ENCODE measurements around the gene NEK1. TPM values are rescaled to one million over a fixed set of nuclear protein-coding genes. Genes with fewer than 3 reads are reported as not detected.

The NEK1 gene
- total RNA-seq, 4 donors from 2014 or later, result 18.8 to 33.8 (median 25.0) TPM

DNA sequence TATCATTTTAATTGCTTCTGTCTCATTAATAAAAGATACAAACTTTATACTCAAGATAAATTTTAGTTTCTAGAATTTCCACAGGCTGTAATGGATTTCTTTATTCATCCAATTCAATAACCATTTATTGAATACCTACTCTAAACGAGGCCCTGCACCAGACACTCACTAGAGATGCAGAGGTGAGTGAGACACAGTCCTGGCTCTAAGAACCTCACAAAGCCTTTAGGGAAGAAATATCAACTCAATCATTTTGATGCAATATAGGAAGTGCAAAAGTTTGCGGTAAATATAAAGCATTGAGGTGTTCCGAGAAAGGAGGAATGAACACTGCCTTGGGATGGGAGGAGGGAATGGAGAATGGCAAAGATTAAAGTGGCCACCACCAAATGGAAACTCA, 260.0 kb downstream of the NEK1 start:
- Histone ChIP-seq H3K27me3 (no peaks in the 10 kb centered on the region), H3K27ac (no peak overlapping the region), H3K36me3 (no peaks in the 10 kb centered on the region), H3K4me3 (no peak overlapping the region), H3K4me1 (no peaks in the 10 kb centered on the region), H3K9me3 (no peaks in the 10 kb centered on the region)
- intact Hi-C loops (cut with DNase I; ENCODE audit: low total_unique reads), result no loop called here
- no peak for DNase-seq
- TF ChIP-seq, protein P1, sequence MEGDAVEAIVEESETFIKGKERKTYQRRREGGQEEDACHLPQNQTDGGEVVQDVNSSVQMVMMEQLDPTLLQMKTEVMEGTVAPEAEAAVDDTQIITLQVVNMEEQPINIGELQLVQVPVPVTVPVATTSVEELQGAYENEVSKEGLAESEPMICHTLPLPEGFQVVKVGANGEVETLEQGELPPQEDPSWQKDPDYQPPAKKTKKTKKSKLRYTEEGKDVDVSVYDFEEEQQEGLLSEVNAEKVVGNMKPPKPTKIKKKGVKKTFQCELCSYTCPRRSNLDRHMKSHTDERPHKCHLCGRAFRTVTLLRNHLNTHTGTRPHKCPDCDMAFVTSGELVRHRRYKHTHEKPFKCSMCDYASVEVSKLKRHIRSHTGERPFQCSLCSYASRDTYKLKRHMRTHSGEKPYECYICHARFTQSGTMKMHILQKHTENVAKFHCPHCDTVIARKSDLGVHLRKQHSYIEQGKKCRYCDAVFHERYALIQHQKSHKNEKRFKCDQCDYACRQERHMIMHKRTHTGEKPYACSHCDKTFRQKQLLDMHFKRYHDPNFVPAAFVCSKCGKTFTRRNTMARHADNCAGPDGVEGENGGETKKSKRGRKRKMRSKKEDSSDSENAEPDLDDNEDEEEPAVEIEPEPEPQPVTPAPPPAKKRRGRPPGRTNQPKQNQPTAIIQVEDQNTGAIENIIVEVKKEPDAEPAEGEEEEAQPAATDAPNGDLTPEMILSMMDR (IDR thresholded peaks at IDR 0.05), result no peak
- no peak for TF ChIP-seq POLR2A (IDR thresholded peaks at IDR 0.05)

DNA sequence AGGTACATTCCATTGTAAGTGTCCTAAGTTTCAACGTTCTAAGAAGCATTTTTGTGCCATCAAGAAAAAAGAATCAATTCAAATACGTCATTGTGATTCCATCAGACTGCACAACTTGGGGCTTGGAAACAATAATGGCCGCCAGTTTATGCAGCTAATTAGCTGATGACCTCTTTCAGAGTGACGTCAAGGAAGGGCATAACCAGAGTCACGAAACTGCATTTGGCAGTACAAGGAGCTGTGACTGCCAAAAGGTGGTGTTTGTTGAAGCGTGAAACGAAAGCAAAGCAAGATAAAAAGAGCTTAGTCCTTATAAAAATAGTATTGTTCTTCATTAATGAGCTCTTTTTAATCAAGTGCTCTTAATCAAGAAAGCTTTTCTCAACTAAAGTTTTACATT, 260.5 kb downstream of the NEK1 start:
- no peak overlapping the region for H3K27ac ChIP-seq

DNA sequence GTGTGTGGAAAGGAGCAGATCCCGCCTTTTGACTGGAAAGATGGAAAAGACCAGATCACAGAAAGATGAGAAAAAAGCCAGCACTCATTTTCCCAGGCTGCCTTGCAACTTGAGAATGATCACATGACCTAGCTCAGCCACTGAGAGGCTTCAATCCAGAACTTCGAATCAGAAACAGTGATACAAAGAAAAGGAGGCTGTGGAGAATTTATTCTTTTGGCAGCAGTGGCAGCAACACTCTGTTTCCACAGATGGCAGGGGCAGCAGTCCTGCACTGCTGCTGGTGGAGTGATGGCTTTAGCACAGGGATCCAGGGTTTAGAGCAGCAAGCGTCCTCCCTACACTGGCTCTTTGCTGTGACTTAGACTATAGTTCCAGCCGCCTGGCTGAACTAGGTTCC, 263.8 kb downstream of the NEK1 start:
- DNase-seq, result no peak
- intact Hi-C loops (cut with DNase I; ENCODE audit: low total_unique reads), result no loop called here
- Histone ChIP-seq H3K9me3 (no peaks in the 10 kb centered on the region), H3K4me1 (no peaks in the 10 kb centered on the region), H3K36me3 (no peaks in the 10 kb centered on the region), H3K4me3 (no peak overlapping the region), H3K27ac (no peak overlapping the region), H3K27me3 (no peaks in the 10 kb centered on the region)
- TF ChIP-seq POLR2A (IDR thresholded peaks at IDR 0.05), result no peak
- TF ChIP-seq, protein P1 (IDR thresholded peaks at IDR 0.05), result no peak

More for the DNA sequence above, 260.5 kb downstream of the NEK1 start:
- no peaks in the 10 kb centered on the region for H3K4me1 ChIP-seq
- H3K4me3 ChIP-seq, result no peak overlapping the region
- H3K27me3 ChIP-seq, result no peaks in the 10 kb centered on the region
- intact Hi-C loops (cut with DNase I; ENCODE audit: low total_unique reads), result no loop called here
- peak; percentile 16 to 27 for DNase-seq
- no peaks in the 10 kb centered on the region for H3K36me3 ChIP-seq
- H3K9me3 ChIP-seq, result no peaks in the 10 kb centered on the region
- no peak for TF ChIP-seq POLR2A (IDR thresholded peaks at IDR 0.05)
- TF ChIP-seq, protein P1 (IDR thresholded peaks at IDR 0.05), result no peak

DNA sequence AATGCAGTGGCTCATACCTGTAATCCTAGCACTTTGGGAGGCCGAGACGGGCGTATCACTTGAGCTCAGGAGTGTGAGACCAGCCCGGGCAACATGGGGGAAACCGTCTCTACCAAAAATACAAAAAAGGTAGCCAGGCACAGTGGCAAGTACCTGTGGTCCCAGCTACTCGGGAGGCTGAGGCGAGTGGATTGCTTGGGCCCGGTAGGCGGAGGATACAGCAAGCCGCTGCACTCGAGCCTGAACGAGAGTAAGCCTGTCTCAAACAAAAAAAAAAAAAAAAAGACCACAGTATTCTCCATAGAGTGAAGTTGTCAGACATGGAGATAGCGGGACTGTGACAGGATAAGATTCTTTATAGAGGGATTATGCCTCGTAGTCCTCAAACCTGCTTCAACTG, 265.5 kb downstream of the NEK1 start:
- Histone ChIP-seq H3K36me3 (no peaks in the 10 kb centered on the region), H3K27ac (no peak overlapping the region), H3K4me3 (no peak overlapping the region), H3K4me1 (no peaks in the 10 kb centered on the region), H3K27me3 (no peaks in the 10 kb centered on the region), H3K9me3 (no peaks in the 10 kb centered on the region)
- intact Hi-C loops (cut with DNase I; ENCODE audit: low total_unique reads), result no loop called here
- TF ChIP-seq, protein P1 (IDR thresholded peaks at IDR 0.05), result no peak
- TF ChIP-seq POLR2A (IDR thresholded peaks at IDR 0.05), result no peak
- no peak for DNase-seq

DNA sequence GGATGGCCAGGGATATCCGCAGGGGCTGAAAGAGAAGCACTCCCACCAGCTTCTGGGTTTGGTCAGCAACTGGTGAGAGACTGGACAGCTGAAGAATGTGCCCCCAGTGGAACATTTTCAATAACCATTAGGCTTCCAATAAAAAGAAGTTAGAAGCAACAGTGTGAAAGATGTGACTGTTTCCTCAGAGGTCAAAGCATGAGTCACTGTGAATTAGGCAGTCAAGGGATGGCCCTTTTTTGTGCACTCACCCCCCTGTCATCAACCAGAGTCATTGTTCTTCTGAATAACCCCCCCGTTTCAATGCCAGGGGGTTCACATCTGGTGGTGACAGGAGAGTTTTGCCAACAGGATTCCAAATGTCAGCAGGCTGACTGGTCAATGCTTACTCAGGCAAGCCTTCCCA, 267.1 kb downstream of the NEK1 start:
- Histone ChIP-seq H3K36me3 (no peaks in the 10 kb centered on the region), H3K4me3 (no peak overlapping the region), H3K9me3 (no peaks in the 10 kb centered on the region), H3K4me1 (no peaks in the 10 kb centered on the region), H3K27ac (no peak overlapping the region), H3K27me3 (no peaks in the 10 kb centered on the region)
- intact Hi-C loops (cut with DNase I; ENCODE audit: low total_unique reads), result no loop called here
- TF ChIP-seq, protein P1 (IDR thresholded peaks at IDR 0.05), result no peak
- no peak for TF ChIP-seq POLR2A (IDR thresholded peaks at IDR 0.05)
- no peak for DNase-seq

Other genes with a start within 250 kb of the NEK1 start
- 10 to 100 TPM; 12.4 to 57.3 (median 33.5) TPM for gene CLCN3, start 8.0 kb upstream of the NEK1 start, total RNA-seq
- 100 to 1,000 TPM in 1 of 4 donors, 10 to 100 TPM in 3; 23.6 to 169 (median 61.9) TPM for gene HPF1, start 145.4 kb upstream of the NEK1 start, total RNA-seq

All from uterus (tissue), 4 donors.